HUES6 (cell line): ENCODE results near the gene CAMK2A.

Experiments used
- H3K27ac ChIP-seq: 2 replicates; pipeline ENCODE4 v1.7.0; 2013; ENCODE audit warnings: low read depth, mild to moderate bottlenecking, low read length, inconsistent platforms
- H3K27me3 ChIP-seq: 2 replicates; pipeline ENCODE4 v1.6.1; 2013; ENCODE audit warnings: low read length; ENCODE audit not compliant: control insufficient read depth, insufficient read depth
- H3K36me3 ChIP-seq: 2 replicates; pipeline ENCODE4 v1.6.1; 2013; ENCODE audit warnings: low read length; ENCODE audit not compliant: control insufficient read depth, insufficient read depth
- H3K4me1 ChIP-seq: 2 replicates; pipeline ENCODE4 v1.6.1; 2013; ENCODE audit warnings: low read length; ENCODE audit not compliant: control insufficient read depth, insufficient read depth
- H3K4me3 ChIP-seq: 2 replicates; pipeline ENCODE4 v1.5.1; 2013; ENCODE audit warnings: low read depth, low read length
- H3K9ac ChIP-seq: one replicate; pipeline ENCODE4 v1.6.1; 2013; ENCODE audit warnings: mild to moderate bottlenecking, low read length
- H3K9me3 ChIP-seq: 2 replicates; pipeline ENCODE4 v1.6.1; 2013; ENCODE audit warnings: low read depth, low read length; ENCODE audit not compliant: control insufficient read depth, insufficient read depth

Gene CAMK2A

GRCh38 chr5:150230842-150231241, 58.7 kb downstream of the CAMK2A start:
- Histone ChIP-seq H3K4me3 (no peak overlapping the region), H3K27me3 (no peaks in the 10 kb centered on the region), H3K9me3 (no peaks in the 10 kb centered on the region), H3K36me3 (no peaks in the 10 kb centered on the region), H3K4me1 (peaks cover 9% of the 10 kb centered on the region; the same call in 1 of the 2 replicates), H3K27ac (no peak overlapping the region), H3K9ac (no peak overlapping the region)

GRCh38 chr5:150229571-150229970, 60.0 kb downstream of the CAMK2A start:
- no peaks in the 10 kb centered on the region for H3K9me3 ChIP-seq
- H3K4me1 ChIP-seq, result peaks cover 9% of the 10 kb centered on the region; the same call in 1 of the 2 replicates
- no peak overlapping the region for H3K27ac ChIP-seq
- H3K4me3 ChIP-seq, result no peak overlapping the region
- no peak overlapping the region for H3K9ac ChIP-seq
- no peaks in the 10 kb centered on the region for H3K36me3 ChIP-seq
- H3K27me3 ChIP-seq, result no peaks in the 10 kb centered on the region

- H3K27me3 ChIP-seq, result no peaks in the 10 kb centered on the region
- no peak overlapping the region for H3K27ac ChIP-seq
- H3K9me3 ChIP-seq, result no peaks in the 10 kb centered on the region
- H3K9ac ChIP-seq, result no peak overlapping the region
- H3K4me1 ChIP-seq, result peaks cover 9% of the 10 kb centered on the region; the same call in 1 of the 2 replicates
- no peaks in the 10 kb centered on the region for H3K36me3 ChIP-seq
- no peak overlapping the region for H3K4me3 ChIP-seq
Measured at GRCh38 chr5:150227606-150228273, 61.8 kb downstream of the CAMK2A start.

- H3K9ac ChIP-seq, result no peak overlapping the region
- H3K36me3 ChIP-seq, result no peaks in the 10 kb centered on the region
- no peaks in the 10 kb centered on the region for H3K27me3 ChIP-seq
- no peak overlapping the region for H3K27ac ChIP-seq
- H3K9me3 ChIP-seq, result no peaks in the 10 kb centered on the region
- H3K4me1 ChIP-seq, result peaks cover 9% of the 10 kb centered on the region; the same call in 1 of the 2 replicates
- H3K4me3 ChIP-seq, result no peak overlapping the region
Measured at GRCh38 chr5:150227036-150227435, 62.5 kb downstream of the CAMK2A start.

GRCh38 chr5:150224483-150225027, 65.0 kb downstream of the CAMK2A start:
- Histone ChIP-seq H3K36me3 (no peaks in the 10 kb centered on the region), H3K4me1 (peaks cover 9% of the 10 kb centered on the region; the same call in 1 of the 2 replicates), H3K9ac (no peak overlapping the region), H3K4me3 (no peak overlapping the region), H3K27me3 (no peaks in the 10 kb centered on the region), H3K27ac (no peak overlapping the region), H3K9me3 (no peaks in the 10 kb centered on the region)

- Histone ChIP-seq H3K27me3 (no peaks in the 10 kb centered on the region), H3K4me1 (peaks cover 9% of the 10 kb centered on the region; the same call in 1 of the 2 replicates), H3K9me3 (no peaks in the 10 kb centered on the region), H3K27ac (no peak overlapping the region), H3K36me3 (no peaks in the 10 kb centered on the region), H3K9ac (no peak overlapping the region), H3K4me3 (no peak overlapping the region)
Measured at GRCh38 chr5:150223474-150223873, 66.1 kb downstream of the CAMK2A start.

- no peak overlapping the region for H3K4me3 ChIP-seq
- H3K36me3 ChIP-seq, result no peaks in the 10 kb centered on the region
- H3K27me3 ChIP-seq, result peaks cover 2% of the 10 kb centered on the region; the same call in 1 of the 2 replicates
Measured at GRCh38 chr5:150222906-150223305, 66.7 kb downstream of the CAMK2A start.

GRCh38 chr5:150221471-150221870, 68.1 kb downstream of the CAMK2A start:
- Histone ChIP-seq H3K9ac (no peak overlapping the region), H3K27me3 (peaks cover 15% of the 10 kb centered on the region), H3K27ac (no peak overlapping the region)

More at GRCh38 chr5:150222906-150223305, 66.7 kb downstream of the CAMK2A start:
- Histone ChIP-seq H3K9me3 (no peaks in the 10 kb centered on the region), H3K9ac (no peak overlapping the region), H3K4me1 (peaks cover 10% of the 10 kb centered on the region; the same call in 1 of the 2 replicates), H3K27ac (no peak overlapping the region)

GRCh38 chr5:150219861-150220260, 69.7 kb downstream of the CAMK2A start:
- peaks cover 15% of the 10 kb centered on the region for H3K27me3 ChIP-seq
- no peak overlapping the region for H3K27ac ChIP-seq
- no peak overlapping the region for H3K9ac ChIP-seq
- peaks cover 4% of the 10 kb centered on the region; the same call in 1 of the 2 replicates for H3K4me1 ChIP-seq
- H3K36me3 ChIP-seq, result no peaks in the 10 kb centered on the region
- no peak overlapping the region for H3K4me3 ChIP-seq
- H3K9me3 ChIP-seq, result no peaks in the 10 kb centered on the region

More at GRCh38 chr5:150221471-150221870, 68.1 kb downstream of the CAMK2A start:
- H3K4me3 ChIP-seq, result no peak overlapping the region
- no peaks in the 10 kb centered on the region for H3K9me3 ChIP-seq
- no peaks in the 10 kb centered on the region for H3K36me3 ChIP-seq
- H3K4me1 ChIP-seq, result peaks cover 4% of the 10 kb centered on the region; the same call in 1 of the 2 replicates

- H3K9ac ChIP-seq, result no peak overlapping the region
- H3K27me3 ChIP-seq, result peaks cover 15% of the 10 kb centered on the region
- peaks cover 4% of the 10 kb centered on the region; the same call in 1 of the 2 replicates for H3K4me1 ChIP-seq
- H3K9me3 ChIP-seq, result no peaks in the 10 kb centered on the region
- H3K36me3 ChIP-seq, result no peaks in the 10 kb centered on the region
- no peak overlapping the region for H3K4me3 ChIP-seq
- H3K27ac ChIP-seq, result no peak overlapping the region
Measured at GRCh38 chr5:150219142-150219541, 70.4 kb downstream of the CAMK2A start.

- Histone ChIP-seq H3K27ac (no peak overlapping the region), H3K27me3 (peaks cover 15% of the 10 kb centered on the region)
Measured at GRCh38 chr5:150218693-150219035, 70.9 kb downstream of the CAMK2A start.

More at GRCh38 chr5:150218693-150219035, 70.9 kb downstream of the CAMK2A start:
- Histone ChIP-seq H3K9ac (no peak overlapping the region), H3K36me3 (no peaks in the 10 kb centered on the region), H3K9me3 (no peaks in the 10 kb centered on the region), H3K4me1 (peaks cover 4% of the 10 kb centered on the region; the same call in 1 of the 2 replicates), H3K4me3 (no peak overlapping the region)
